Astrocyte (in vitro differentiated cells and primary cell): Measurements from ENCODE around the gene GJC1. TPM values are rescaled to one million over a fixed set of nuclear protein-coding genes. Genes with fewer than 3 reads are reported as not detected.

Source experiments
- total RNA-seq: library from RNA; stranded (reverse); gene quantifications from 2 replicates; pipeline ENCODE4 v1.2.1, GENCODE V29; 2021

The GJC1 gene
- total RNA-seq, 1 donor from 2014 or later, result 38.4 TPM

Other genes starting within 250 kb of the GJC1 start
- 0.45 and 0.55 TPM in 2 replicates for gene MEIOC, start 173.8 kb downstream of the GJC1 start, total RNA-seq
- 29.3 and 31.9 TPM in 2 replicates for gene CCDC43, start 140.5 kb downstream of the GJC1 start, total RNA-seq
- 7.5 and 9.5 TPM in 2 replicates for gene DBF4B, start 121.6 kb downstream of the GJC1 start, total RNA-seq
- gene ADAM11, start 71.3 kb downstream of the GJC1 start, total RNA-seq, result 0.43 and 0.65 TPM in 2 replicates
- not detected in 2 replicates for gene HIGD1B, start 17.6 kb upstream of the GJC1 start, total RNA-seq
- 129 and 133 TPM in 2 replicates for gene EFTUD2, start 69.2 kb upstream of the GJC1 start, total RNA-seq
- gene GFAP, start 85.2 kb upstream of the GJC1 start, total RNA-seq, result 0.22 TPM in 1 of 2 replicates, not detected in the other
- 0.82 and 1.8 TPM in 2 replicates for gene KIF18B, start 117.5 kb upstream of the GJC1 start, total RNA-seq
- not detected in 2 replicates for gene C1QL1, start 138.0 kb upstream of the GJC1 start, total RNA-seq
- gene DCAKD, start 221.3 kb upstream of the GJC1 start, total RNA-seq, result 34.8 and 43.3 TPM in 2 replicates
- 114 and 130 TPM in 2 replicates for gene NMT1, start 231.0 kb upstream of the GJC1 start, total RNA-seq